Choroid plexus epithelial cell (primary cell): ENCODE measurements around the gene C4orf54.
A peak's percentile ranks its signal among the peaks of the same experiment; 100 is the strongest.

Experiments
- DNase-seq: peaks from one replicate; pipeline ENCODE4 v3.0.0-alpha.2; 2010; ENCODE audit warnings: low read depth
- H3K4me3 ChIP-seq: 2 replicates; pipeline ENCODE4 v1.5.1; 2011; ENCODE audit warnings: low read depth, mild to moderate bottlenecking, control low read depth, low read length, moderate library complexity
- TF ChIP-seq, protein P1 (sequence below): conservative IDR thresholded peaks from 2 replicates; pipeline ENCODE4 v1.5.1; 2011; ENCODE audit warnings: low read depth, mild to moderate bottlenecking, control low read depth, inconsistent platforms, low read length, moderate library complexity

C4orf54 gene

DNA sequence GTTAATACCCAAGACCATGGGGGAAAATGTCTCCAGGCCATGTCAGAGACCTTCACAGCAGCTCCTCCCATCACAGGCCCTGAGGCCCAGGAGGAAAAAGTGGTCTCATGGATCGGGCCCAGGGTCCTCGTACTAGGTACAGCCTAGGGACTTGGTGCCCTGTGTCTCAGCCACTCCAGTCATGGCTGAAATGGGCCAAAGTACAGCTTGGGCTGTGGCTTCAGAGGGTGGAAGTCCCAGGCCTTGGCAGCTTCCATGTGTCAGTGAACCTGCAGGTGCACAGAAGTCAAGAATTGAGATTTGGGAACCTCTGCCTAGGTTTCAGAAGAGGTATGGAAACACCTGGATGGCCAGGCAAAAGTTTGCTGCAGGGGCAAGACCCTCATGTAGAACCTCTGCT, 27.6 kb upstream of the C4orf54 start:
- TF ChIP-seq, protein P1, sequence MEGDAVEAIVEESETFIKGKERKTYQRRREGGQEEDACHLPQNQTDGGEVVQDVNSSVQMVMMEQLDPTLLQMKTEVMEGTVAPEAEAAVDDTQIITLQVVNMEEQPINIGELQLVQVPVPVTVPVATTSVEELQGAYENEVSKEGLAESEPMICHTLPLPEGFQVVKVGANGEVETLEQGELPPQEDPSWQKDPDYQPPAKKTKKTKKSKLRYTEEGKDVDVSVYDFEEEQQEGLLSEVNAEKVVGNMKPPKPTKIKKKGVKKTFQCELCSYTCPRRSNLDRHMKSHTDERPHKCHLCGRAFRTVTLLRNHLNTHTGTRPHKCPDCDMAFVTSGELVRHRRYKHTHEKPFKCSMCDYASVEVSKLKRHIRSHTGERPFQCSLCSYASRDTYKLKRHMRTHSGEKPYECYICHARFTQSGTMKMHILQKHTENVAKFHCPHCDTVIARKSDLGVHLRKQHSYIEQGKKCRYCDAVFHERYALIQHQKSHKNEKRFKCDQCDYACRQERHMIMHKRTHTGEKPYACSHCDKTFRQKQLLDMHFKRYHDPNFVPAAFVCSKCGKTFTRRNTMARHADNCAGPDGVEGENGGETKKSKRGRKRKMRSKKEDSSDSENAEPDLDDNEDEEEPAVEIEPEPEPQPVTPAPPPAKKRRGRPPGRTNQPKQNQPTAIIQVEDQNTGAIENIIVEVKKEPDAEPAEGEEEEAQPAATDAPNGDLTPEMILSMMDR, result no peak
- DNase-seq, result no peak
- no peak overlapping the region for H3K4me3 ChIP-seq

DNA sequence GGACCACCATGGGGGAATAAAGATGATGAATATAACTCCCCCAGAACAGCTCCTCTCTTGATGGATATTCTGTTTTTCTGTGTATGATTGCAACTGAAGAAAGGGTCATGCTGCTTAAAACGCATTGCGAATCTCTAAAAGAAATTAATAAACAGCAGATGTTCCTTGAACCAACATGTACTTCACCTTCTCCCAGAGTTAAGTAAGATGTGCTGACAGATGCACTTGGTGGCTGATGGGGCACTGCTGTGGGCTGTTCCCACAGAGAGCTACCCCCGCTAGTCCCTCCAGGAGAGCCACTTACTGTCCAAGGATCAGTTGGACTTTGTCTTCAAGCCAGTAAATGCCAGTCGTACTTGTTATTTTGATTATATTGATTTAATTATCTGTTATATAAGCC, 26.3 kb upstream of the C4orf54 start:
- no peak for DNase-seq
- no peak overlapping the region for H3K4me3 ChIP-seq
- TF ChIP-seq, protein P1, result no peak

DNA sequence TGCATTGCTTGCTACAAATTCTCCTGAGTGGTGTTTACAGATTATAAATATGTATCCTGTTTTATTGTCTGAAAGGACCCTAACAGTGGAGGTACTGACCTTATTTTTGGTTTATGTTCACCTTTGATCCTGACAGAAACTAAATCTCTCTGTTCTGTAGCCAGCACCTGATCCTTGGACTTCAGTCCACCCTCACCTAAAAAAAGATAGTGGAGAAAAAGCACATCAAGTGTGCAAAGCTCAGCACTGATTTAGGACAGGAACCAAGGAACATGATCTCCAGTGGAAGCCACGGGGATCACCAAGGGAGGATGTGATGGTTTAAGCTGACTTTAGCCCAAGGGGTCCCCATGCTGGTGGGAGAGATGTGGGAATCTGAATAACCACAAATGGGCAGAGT, 22.3 kb upstream of the C4orf54 start:
- TF ChIP-seq, protein P1, result no peak
- no peak for DNase-seq
- H3K4me3 ChIP-seq, result no peak overlapping the region

DNA sequence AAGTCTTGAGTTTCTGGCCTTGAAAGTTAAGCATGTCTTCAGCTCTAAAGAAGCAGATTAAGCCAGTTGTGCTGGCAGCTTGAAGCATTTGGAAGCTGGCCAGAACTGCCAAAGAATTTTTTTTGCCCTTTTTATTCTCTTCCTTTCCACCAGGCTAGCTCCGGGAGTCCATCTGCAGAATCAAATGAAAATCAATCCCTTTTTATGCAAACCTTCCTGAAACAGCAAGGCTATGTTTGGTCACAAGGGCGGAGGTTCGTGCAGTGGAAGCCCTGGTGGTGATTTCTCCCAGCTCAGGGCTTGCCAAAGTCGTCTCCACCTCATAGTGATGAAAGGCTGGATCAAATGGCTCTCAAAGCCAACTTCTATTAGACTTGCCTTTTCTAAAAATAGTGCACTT, 21.6 kb upstream of the C4orf54 start:
- DNase-seq, result peak; percentile 3
- TF ChIP-seq, protein P1, result no peak
- H3K4me3 ChIP-seq, result no peak overlapping the region

DNA sequence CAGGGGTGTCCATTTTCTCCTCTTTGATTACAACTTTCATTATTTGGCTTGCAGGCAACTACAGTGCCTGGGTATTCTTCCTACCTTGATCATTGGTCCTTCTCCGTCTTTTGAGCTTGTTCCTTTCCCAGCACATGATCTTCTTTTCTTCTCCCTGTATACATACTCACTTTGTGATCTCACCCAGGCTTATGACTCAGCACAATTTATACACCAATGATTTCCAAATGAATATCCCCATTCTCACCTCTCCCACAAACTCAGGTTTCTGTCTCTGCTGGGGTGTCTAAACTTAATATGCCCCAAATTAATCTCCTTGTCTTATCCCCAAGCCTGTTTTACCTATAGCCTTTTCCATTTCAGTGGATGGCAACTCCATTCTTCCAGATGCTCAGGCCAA, 19.5 kb upstream of the C4orf54 start:
- TF ChIP-seq, protein P1, result no peak
- no peak overlapping the region for H3K4me3 ChIP-seq
- no peak for DNase-seq

DNA sequence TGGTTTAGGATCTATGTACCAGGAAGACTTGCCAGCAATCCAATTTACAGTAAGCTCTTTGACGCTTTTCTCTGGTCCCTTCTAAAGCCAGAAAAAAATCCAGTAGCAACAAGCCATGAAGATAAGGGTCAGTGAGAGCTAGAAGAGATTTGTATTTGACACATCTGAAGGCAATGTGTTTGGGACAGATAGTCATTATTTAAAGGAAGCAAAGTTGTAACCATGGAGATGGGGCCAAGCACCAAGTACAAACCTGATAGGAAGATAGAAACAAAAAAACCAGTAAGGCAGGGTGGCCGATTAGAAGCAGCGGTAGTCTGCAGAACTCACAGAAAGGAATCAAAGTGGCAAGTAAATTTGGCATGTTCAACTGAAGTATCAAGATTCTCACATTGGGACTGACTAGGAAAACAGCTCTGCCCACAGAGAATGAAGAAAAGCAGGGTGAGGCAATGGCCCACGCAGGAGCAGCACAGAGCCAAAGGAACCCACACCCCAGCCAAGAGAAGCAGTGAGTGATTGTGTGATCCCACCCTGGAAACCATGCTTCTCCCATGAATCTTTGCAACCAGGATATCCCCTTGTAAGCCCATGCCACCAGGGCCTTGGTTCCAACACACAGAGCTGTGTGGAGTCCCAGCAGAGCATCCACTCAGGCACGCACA, 12.9 kb upstream of the C4orf54 start:
- DNase-seq, result no peak
- no peak overlapping the region for H3K4me3 ChIP-seq
- TF ChIP-seq, protein P1, result no peak

DNA sequence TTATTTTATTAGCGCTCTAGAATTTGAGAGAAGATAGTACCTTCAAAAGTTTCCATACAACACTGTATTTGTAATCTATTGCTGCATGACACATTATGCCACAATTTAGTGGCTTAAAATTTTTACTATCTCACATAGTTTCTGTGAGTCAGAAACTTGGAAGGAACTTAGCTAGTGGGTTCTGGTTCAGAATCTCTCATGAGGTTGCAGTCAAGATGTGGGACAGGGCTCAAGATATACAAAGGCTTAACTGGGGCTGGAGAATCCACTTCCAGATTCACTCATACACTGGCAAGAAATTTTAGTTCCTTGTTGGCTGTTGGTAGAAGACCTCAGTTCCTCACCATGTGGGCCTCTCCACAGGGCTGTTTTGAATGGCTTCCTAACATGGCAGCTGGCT, 11.5 kb upstream of the C4orf54 start:
- H3K4me3 ChIP-seq, result no peak overlapping the region
- TF ChIP-seq, protein P1, result no peak
- DNase-seq, result no peak
